ENCODE results near the gene NREP.

GRCh38 chr5:111779260-111779921, 22.4 kb upstream of the NREP start:
- TF ChIP-seq CTCF (IDR thresholded peaks at IDR 0.05; ENCODE audit: insufficient read depth, low read length) = no peak
- TF ChIP-seq SPI1 (IDR thresholded peaks at IDR 0.05; ENCODE audit: borderline replicate concordance, low read depth) = no peak

Measured in HL-60 (cell line).